Measurements from ENCODE around the gene EXO1. TPM values are rescaled to one million over a fixed set of nuclear protein-coding genes. Genes with fewer than 3 reads are reported as not detected.

Gene EXO1
- total and polyA plus RNA-seq, 2 experiments from 2014 or later = 3.1 to 5.0 TPM

DNA sequence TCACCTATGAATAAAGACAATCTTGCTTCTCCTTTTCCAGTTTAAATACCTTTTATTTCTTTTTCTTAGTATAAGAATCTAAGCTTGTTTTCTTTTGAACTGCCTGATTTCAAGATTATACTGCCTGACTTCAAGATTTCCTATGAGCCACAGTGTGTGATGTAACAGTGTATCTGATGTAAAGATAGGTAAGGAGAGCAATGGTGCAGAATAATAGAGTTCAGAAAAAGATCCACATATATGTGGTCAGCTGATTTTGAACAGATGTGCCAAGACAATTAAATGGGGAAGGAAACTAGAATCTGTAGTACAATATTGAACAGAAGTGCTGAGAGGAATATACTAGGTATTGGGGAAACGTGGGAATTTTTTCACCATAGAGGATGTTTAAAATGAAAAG lies 21.0 kb downstream of the EXO1 start:
- Histone ChIP-seq H3K9me3 (ENCODE audit: low read depth) (no peaks in the 10 kb centered on the region), H3K4me2 (no peak overlapping the region), H3K4me1 (ENCODE audit: insufficient read depth) (no peaks in the 10 kb centered on the region), H3K79me2 (no peaks in the 10 kb centered on the region), H3K36me3 (replicated peaks; ENCODE audit: insufficient read depth, low read depth) (no peaks in the 10 kb centered on the region), H4K20me1 (ENCODE audit: insufficient read depth, poor library complexity, severe bottlenecking) (no peaks in the 10 kb centered on the region), H3K9me2 (replicated peaks; ENCODE audit: insufficient read depth) (no peaks in the 10 kb centered on the region), H3K27ac (no peak overlapping the region), H3K4me3 (no peak overlapping the region), H2AFZ (no peak overlapping the region), H3K27me3 (no peaks in the 10 kb centered on the region)
- no peak for DNase-seq (ENCODE audit: low spot score)
- 80% methylated on average over 1 of the region's 1 CpG for WGBS (ENCODE audit: low lambda C conversion rate, missing lambda C conversion rate)
- no peak for TF ChIP-seq EZH2 (IDR thresholded peaks at IDR 0.05; ENCODE audit: borderline replicate concordance)
- no peak for TF ChIP-seq EZH2phosphoT487 (IDR thresholded peaks at IDR 0.05; ENCODE audit: low read depth, severe bottlenecking, unreplicated experiment)
- TF ChIP-seq, protein P1, sequence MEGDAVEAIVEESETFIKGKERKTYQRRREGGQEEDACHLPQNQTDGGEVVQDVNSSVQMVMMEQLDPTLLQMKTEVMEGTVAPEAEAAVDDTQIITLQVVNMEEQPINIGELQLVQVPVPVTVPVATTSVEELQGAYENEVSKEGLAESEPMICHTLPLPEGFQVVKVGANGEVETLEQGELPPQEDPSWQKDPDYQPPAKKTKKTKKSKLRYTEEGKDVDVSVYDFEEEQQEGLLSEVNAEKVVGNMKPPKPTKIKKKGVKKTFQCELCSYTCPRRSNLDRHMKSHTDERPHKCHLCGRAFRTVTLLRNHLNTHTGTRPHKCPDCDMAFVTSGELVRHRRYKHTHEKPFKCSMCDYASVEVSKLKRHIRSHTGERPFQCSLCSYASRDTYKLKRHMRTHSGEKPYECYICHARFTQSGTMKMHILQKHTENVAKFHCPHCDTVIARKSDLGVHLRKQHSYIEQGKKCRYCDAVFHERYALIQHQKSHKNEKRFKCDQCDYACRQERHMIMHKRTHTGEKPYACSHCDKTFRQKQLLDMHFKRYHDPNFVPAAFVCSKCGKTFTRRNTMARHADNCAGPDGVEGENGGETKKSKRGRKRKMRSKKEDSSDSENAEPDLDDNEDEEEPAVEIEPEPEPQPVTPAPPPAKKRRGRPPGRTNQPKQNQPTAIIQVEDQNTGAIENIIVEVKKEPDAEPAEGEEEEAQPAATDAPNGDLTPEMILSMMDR (IDR thresholded peaks at IDR 0.05; ENCODE audit: poor library complexity) = no peak

DNA sequence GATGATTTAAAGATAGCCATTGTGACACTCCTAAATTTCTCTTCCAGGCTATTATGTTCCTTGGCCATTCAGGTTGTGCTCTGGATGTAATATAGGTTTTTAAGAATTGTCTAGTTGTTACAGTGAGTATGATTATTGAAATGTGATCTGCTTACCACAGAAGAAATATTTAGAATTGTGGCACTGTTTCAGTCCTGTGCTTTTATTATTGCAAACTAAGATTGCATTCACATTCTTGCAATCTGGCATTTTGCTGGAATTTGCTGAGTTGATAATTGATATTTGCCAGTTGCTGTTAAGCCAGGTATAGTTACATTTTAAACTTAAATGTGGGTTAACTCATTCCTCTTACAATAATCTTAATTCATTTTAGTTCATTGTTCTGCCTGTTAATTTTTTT lies 22.3 kb downstream of the EXO1 start:
- no peaks in the 10 kb centered on the region for H3K9me3 ChIP-seq (ENCODE audit: low read depth)
- no peak overlapping the region for H3K27ac ChIP-seq
- no peak for DNase-seq (ENCODE audit: low spot score)
- TF ChIP-seq EZH2phosphoT487 (IDR thresholded peaks at IDR 0.05; ENCODE audit: low read depth, severe bottlenecking, unreplicated experiment) (no peak), EZH2 (IDR thresholded peaks at IDR 0.05; ENCODE audit: borderline replicate concordance) (no peak)
- TF ChIP-seq, protein P1 (IDR thresholded peaks at IDR 0.05; ENCODE audit: poor library complexity) = no peak
- H3K36me3 ChIP-seq (replicated peaks; ENCODE audit: insufficient read depth, low read depth) = no peaks in the 10 kb centered on the region
- no peaks in the 10 kb centered on the region for H3K79me2 ChIP-seq
- H2AFZ ChIP-seq = no peak overlapping the region
- H3K4me3 ChIP-seq = no peak overlapping the region
- H3K9me2 ChIP-seq (replicated peaks; ENCODE audit: insufficient read depth) = no peaks in the 10 kb centered on the region
- no peak overlapping the region for H3K4me2 ChIP-seq
- no peaks in the 10 kb centered on the region for H3K27me3 ChIP-seq
- H4K20me1 ChIP-seq (ENCODE audit: insufficient read depth, poor library complexity, severe bottlenecking) = no peaks in the 10 kb centered on the region
- H3K4me1 ChIP-seq (ENCODE audit: insufficient read depth) = no peaks in the 10 kb centered on the region

DNA sequence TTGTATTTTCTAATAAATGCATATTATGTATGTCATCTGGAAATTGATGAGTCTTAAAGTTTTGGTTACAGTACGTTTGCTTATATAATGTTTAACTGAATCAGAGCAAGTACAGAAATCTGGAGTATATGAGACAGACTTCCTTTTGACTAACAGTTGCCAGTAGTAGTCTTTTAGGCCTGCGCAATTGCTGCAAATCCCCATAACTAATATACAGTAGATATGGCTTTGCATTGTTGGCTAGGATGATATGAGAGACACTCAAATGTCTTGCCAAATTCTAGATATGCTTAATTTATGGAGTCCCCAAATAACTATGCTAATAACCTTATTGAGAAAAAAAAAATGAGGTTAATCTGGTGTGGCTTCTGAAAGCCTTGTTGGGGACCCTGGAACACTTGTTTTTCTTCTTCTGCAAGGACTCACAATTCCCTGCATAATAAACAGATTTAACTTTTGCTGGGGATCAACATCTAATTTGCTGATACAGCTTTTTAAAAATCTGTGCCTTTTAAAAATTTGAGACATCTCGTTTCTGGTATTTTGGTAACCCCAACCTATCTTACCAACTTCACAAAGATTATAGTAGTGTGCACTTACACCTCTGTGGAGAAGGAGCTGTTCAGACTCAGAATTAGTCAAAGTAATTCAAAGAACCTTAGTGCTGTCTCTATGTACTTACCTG lies 22.9 kb downstream of the EXO1 start:
- no peak for DNase-seq (ENCODE audit: low spot score)
- Histone ChIP-seq H3K27ac (no peak overlapping the region), H3K9me2 (replicated peaks; ENCODE audit: insufficient read depth) (no peaks in the 10 kb centered on the region), H3K79me2 (no peaks in the 10 kb centered on the region), H3K36me3 (replicated peaks; ENCODE audit: insufficient read depth, low read depth) (no peaks in the 10 kb centered on the region), H4K20me1 (ENCODE audit: insufficient read depth, poor library complexity, severe bottlenecking) (no peaks in the 10 kb centered on the region), H2AFZ (no peak overlapping the region), H3K4me2 (no peak overlapping the region), H3K9me3 (ENCODE audit: low read depth) (no peaks in the 10 kb centered on the region), H3K27me3 (no peaks in the 10 kb centered on the region), H3K4me1 (ENCODE audit: insufficient read depth) (no peaks in the 10 kb centered on the region), H3K4me3 (no peak overlapping the region)
- no peak for TF ChIP-seq EZH2phosphoT487 (IDR thresholded peaks at IDR 0.05; ENCODE audit: low read depth, severe bottlenecking, unreplicated experiment)
- TF ChIP-seq, protein P1 (IDR thresholded peaks at IDR 0.05; ENCODE audit: poor library complexity) = no peak
- no peak for TF ChIP-seq EZH2 (IDR thresholded peaks at IDR 0.05; ENCODE audit: borderline replicate concordance)
- WGBS (ENCODE audit: low lambda C conversion rate, missing lambda C conversion rate) = 93% methylated on average over 3 of the region's 3 CpGs
